Mesenteric fat pad (tissue), 1 donor: ENCODE measurements around the gene HOMER1. TPM values are rescaled to one million over a fixed set of nuclear protein-coding genes. Genes with fewer than 3 reads are reported as not detected.

ENCODE experiments used
- DNase-seq: peaks from one replicate; pipeline ENCODE4 v3.0.0-alpha.2; 2020; ENCODE audit warnings: low spot score
- total RNA-seq: library from RNA; stranded (reverse); fragmentation: NEBNext Ultra II Directional; extraction: Animal tissue kit (Norgen Biotek cat#: 25700); gene quantifications from one replicate; pipeline ENCODE4 v1.2.1, GENCODE V29; 2021
- donor health status: DM: yes; HTN: yes; CAD: no.

The HOMER1 gene
- total RNA-seq, 1 donor from 2014 or later, result 3.2 TPM

- DNase-seq, result no peak
Measured at GRCh38 chr5:79329453-79329852, 184.5 kb downstream of the HOMER1 start.

Other genes starting within 250 kb of the HOMER1 start
- gene TENT2, start 98.3 kb upstream of the HOMER1 start, total RNA-seq, result 68.1 TPM
- gene CMYA5, start 175.7 kb upstream of the HOMER1 start, total RNA-seq, result 2.6 TPM